Ectodermal cell (in vitro differentiated cells): ENCODE measurements around the gene GPR155.

Experiments used
- H3K27ac ChIP-seq: 2 replicates; pipeline ENCODE4 v1.7.0; 2013; ENCODE audit warnings: mild to moderate bottlenecking, low read depth, low read length; ENCODE audit not compliant: insufficient read depth, poor library complexity, severe bottlenecking
- H3K27me3 ChIP-seq: 2 replicates; pipeline ENCODE4 v1.7.0; 2013; ENCODE audit warnings: mild to moderate bottlenecking, low read length; ENCODE audit not compliant: insufficient read depth, control insufficient read depth, poor library complexity, severe bottlenecking
- H3K36me3 ChIP-seq: one replicate; pipeline ENCODE4 v1.7.0; 2013; ENCODE audit warnings: low read length; ENCODE audit not compliant: control insufficient read depth, insufficient read depth
- H3K4me1 ChIP-seq: one replicate; pipeline ENCODE4 v1.7.0; 2013; ENCODE audit warnings: low read length; ENCODE audit not compliant: control insufficient read depth, insufficient read depth
- H3K4me3 ChIP-seq: 2 replicates; pipeline ENCODE4 v1.7.0; 2013; ENCODE audit warnings: low read depth, low read length, control low read depth; ENCODE audit not compliant: insufficient read depth
- H3K9me3 ChIP-seq: 2 replicates; pipeline ENCODE4 v1.7.0; 2013; ENCODE audit warnings: mild to moderate bottlenecking, low read length, moderate library complexity; ENCODE audit not compliant: control insufficient read depth
- WGBS, 2 experiments: methylation state at CpG; one replicate each; pipeline ENCODE4 v1.1.7; 2013; ENCODE audit warnings: missing lambda C conversion rate in 2 of 2; 5-methylcytosine and 5-hydroxymethylcytosine counted together

The GPR155 gene

DNA sequence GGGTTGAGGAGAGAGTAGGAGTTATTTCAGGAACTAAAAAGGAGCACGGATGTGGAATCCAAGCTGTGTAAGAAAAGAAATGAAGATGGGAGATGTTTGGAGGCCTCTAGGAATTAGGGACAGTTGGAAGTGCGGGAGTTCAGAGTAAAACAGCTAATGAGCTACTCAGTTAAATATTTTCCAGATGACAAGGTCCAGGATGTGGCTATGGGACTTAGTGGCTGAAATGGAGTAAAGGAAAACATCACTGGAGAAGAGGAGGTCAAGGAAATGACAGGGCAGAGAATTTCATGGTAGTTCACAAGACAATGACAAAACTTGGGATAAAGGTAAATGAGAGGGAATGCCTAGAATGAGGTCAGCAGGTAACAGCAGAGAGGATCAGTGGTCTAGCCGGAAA lies 13.0 kb downstream of the GPR155 start:
- Histone ChIP-seq H3K27me3 (no peaks in the 10 kb centered on the region), H3K9me3 (no peaks in the 10 kb centered on the region), H3K4me3 (no peak overlapping the region), H3K36me3 (no peaks in the 10 kb centered on the region), H3K27ac (no peak overlapping the region), H3K4me1 (no peaks in the 10 kb centered on the region)
- 96 to 97% methylated on average over 3 of the region's 3 CpGs for WGBS, 2 experiments

DNA sequence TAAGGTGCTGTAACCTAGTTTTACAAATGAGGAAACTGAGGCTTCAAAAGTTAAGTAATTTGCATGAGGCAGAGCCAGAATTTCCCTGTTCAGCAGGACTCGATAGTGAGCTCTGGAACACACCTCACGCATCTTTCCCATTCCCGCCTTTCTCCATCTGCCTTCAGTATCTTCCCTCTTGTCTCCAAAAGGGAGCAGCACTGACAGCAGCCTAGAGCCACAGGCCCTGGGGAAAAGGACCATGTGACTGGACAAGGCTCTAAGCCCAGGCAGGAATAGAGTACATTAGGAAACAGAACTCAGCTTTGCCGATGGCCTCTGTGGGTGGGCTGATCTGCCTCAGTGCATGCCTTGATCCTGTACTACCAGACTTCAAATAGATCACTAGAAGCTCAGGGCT lies 21.5 kb downstream of the GPR155 start:
- Histone ChIP-seq H3K9me3 (no peaks in the 10 kb centered on the region), H3K4me3 (no peak overlapping the region), H3K36me3 (no peaks in the 10 kb centered on the region), H3K27me3 (no peaks in the 10 kb centered on the region), H3K4me1 (no peaks in the 10 kb centered on the region), H3K27ac (no peak overlapping the region)
- WGBS, 2 experiments: 76 to 77% methylated on average over 4 of the region's 4 CpGs

DNA sequence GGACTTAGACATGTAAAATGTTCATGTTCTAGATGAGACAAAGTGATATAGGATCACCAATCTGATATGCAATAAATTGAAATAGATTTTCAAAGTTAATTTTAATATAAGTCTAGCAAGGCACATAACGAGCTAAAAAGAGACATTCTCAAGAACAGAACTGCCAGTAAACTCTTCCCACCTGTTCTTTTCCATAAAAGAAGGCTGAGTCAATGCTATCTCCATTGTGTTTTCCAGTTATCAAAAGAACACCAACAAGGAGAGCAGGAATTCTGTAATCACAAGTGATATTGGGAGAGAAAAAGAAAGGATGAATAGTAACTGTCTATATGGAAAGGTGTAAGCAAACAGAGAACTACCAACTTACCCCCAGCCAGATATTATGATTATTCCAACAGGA lies 25.6 kb downstream of the GPR155 start:
- no peaks in the 10 kb centered on the region for H3K4me1 ChIP-seq
- 85 to 89% methylated on average over 1 of the region's 1 CpG for WGBS, 2 experiments
- no peaks in the 10 kb centered on the region for H3K36me3 ChIP-seq
- no peaks in the 10 kb centered on the region for H3K9me3 ChIP-seq
- no peaks in the 10 kb centered on the region for H3K27me3 ChIP-seq
- no peak overlapping the region for H3K4me3 ChIP-seq
- H3K27ac ChIP-seq: no peak overlapping the region

DNA sequence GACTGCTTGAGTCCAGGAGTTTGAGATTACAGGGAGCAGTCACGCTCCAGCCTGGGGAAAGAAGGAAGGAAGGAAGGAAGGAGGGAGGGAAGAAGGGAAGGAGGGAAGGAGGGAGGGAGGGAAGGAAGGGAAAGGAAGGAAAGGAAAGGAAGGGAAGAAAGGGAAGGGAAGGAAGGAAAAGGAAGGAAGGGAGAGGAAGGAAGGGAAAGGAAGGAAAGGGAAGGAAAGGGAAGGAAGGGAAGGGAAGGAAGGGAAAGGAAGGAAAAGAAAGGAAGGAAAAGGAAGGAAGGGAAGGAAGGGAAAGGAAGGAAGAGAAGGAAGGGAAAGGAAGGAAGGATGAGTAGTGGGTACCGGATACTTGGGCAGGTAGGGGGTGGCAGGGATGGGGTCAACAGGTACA lies 32.3 kb downstream of the GPR155 start:
- H3K36me3 ChIP-seq: no peaks in the 10 kb centered on the region
- H3K27ac ChIP-seq: no peak overlapping the region
- H3K4me1 ChIP-seq: no peaks in the 10 kb centered on the region
- 94 to 95% methylated on average over 2 of the region's 2 CpGs for WGBS, 2 experiments
- no peak overlapping the region for H3K4me3 ChIP-seq
- H3K27me3 ChIP-seq: no peaks in the 10 kb centered on the region
- H3K9me3 ChIP-seq: no peaks in the 10 kb centered on the region

DNA sequence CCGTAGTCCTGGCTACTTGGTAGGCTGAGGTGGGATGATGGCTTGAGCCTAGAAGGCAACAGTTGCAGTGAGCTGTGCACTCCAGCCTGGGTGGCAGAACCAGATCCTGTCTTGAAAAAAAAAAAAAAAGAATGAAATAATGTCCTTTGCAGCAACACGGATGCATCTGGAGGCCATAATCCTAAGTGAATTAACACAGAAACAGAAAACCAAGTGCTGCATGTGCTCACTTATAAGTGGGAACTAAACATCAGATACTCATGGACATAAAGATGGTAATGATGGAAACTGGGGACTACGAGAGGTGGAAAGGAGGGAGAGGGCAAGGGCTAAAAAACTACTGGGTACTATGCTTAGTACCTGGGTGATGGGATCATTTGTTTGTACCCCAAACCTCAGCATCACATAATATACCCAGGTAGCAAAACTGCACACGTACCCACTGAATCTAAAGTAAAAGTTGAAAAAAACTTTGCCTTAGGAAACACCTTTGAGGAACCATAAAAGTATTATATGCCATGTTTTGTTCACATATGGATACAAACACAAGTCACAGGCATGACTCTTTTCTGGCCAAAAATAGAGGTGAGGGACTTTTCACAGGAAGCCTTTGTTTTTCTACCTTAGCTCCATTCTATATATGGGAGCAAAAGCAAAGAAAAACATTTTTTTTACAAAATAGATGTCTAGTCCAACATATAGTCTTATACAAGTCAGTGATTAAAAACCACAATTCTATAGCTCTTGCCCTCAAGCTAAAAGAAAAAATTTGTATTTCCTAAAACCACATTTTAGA lies 36.6 kb downstream of the GPR155 start:
- no peaks in the 10 kb centered on the region for H3K36me3 ChIP-seq
- no peaks in the 10 kb centered on the region for H3K27me3 ChIP-seq
- no peak overlapping the region for H3K27ac ChIP-seq
- WGBS, 2 experiments: 83 to 94% methylated on average over 4 of the region's 4 CpGs
- no peak overlapping the region for H3K4me3 ChIP-seq
- H3K4me1 ChIP-seq: no peaks in the 10 kb centered on the region
- no peaks in the 10 kb centered on the region for H3K9me3 ChIP-seq

DNA sequence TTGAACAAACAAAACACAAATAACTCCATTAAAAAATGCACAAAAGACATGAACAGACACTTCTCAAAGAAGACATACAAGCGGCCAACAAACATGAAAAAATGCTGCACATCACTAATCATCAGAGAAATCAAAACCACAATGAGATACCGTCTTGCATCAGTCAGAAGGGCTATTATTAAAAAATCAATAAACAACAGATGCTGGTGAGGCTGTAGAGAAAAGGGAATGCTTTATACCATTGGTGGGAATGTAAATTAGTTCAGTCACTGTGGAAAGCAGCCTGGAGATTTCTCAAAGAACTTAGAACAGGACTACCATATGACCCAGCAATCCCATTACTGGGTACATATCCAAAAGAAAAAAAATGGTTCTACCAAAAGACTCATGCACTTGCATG lies 37.8 kb downstream of the GPR155 start:
- Histone ChIP-seq H3K27ac (no peak overlapping the region), H3K36me3 (no peaks in the 10 kb centered on the region), H3K4me1 (no peaks in the 10 kb centered on the region), H3K27me3 (no peaks in the 10 kb centered on the region), H3K9me3 (no peaks in the 10 kb centered on the region), H3K4me3 (no peak overlapping the region)
- WGBS, 2 experiments: 96 to 100% methylated on average over 2 of the region's 2 CpGs

DNA sequence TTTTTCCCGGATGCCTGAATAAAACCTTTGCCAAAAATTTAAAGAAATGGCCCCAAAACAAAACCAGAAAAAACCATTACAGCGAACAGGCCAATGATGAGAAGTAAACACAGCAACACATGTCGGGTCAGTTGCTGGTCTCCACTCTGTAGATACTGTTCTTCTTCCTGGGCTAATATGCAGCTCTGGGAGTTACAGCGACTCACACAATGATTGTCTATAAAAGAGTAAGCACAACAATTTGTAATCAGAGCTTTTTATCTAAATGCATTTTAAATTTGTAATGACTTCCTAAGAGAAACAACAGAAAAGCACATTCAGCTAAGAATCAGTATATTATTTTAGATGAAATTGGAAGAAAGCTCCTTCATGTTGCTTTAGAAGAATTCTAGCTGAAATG lies 40.3 kb downstream of the GPR155 start:
- no peak overlapping the region for H3K27ac ChIP-seq
- no peaks in the 10 kb centered on the region for H3K36me3 ChIP-seq
- H3K27me3 ChIP-seq: no peaks in the 10 kb centered on the region
- no peaks in the 10 kb centered on the region for H3K4me1 ChIP-seq
- no peaks in the 10 kb centered on the region for H3K9me3 ChIP-seq
- 95% methylated on average over 3 to 4 of the region's 4 CpGs for WGBS, 2 experiments
- H3K4me3 ChIP-seq: no peak overlapping the region

DNA sequence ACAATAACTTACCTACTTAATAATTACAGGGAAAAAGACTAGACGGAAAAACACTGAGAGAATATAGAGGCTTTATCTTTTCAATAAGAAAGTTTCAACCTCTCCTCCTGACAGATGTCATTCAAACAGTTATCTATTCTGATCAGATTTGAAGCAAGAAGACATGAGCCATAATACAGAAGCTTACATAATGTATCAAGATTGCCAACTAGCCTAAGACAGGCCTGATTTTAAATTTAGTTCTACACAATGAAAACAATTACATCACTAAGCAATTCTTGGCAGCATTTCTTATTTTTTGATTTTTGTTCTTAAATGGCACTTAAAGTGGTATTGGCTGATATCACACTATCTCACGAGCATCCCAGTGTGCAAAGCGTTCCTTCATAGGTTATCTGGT lies 41.6 kb downstream of the GPR155 start:
- Histone ChIP-seq H3K4me3 (no peak overlapping the region), H3K27ac (no peak overlapping the region), H3K27me3 (no peaks in the 10 kb centered on the region), H3K4me1 (no peaks in the 10 kb centered on the region), H3K9me3 (no peaks in the 10 kb centered on the region), H3K36me3 (no peaks in the 10 kb centered on the region)
- WGBS, 2 experiments: 90 to 93% methylated on average over 3 of the region's 3 CpGs

DNA sequence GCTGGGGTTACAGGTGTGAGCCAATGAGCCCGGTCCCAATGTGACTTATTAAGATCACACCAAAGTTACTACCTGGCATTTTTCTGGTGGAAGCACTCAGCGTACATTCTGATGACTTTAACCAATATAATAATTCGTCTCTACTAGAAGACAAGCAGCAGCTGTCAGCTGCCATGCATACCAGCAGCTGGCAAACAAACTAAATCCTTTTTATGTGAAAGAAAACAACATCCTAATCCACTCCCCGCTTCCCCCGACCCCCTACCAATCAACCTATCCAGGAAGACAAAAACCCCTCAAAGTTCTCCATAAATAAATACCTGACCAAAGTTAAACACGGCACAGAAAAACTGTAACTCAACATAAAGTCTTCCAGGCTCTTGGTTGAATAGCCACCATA lies 42.1 kb downstream of the GPR155 start:
- Histone ChIP-seq H3K4me3 (no peak overlapping the region), H3K4me1 (no peaks in the 10 kb centered on the region), H3K27me3 (no peaks in the 10 kb centered on the region), H3K36me3 (no peaks in the 10 kb centered on the region), H3K9me3 (no peaks in the 10 kb centered on the region), H3K27ac (no peak overlapping the region)
- WGBS, 2 experiments: 68 to 69% methylated on average over 6 of the region's 6 CpGs

DNA sequence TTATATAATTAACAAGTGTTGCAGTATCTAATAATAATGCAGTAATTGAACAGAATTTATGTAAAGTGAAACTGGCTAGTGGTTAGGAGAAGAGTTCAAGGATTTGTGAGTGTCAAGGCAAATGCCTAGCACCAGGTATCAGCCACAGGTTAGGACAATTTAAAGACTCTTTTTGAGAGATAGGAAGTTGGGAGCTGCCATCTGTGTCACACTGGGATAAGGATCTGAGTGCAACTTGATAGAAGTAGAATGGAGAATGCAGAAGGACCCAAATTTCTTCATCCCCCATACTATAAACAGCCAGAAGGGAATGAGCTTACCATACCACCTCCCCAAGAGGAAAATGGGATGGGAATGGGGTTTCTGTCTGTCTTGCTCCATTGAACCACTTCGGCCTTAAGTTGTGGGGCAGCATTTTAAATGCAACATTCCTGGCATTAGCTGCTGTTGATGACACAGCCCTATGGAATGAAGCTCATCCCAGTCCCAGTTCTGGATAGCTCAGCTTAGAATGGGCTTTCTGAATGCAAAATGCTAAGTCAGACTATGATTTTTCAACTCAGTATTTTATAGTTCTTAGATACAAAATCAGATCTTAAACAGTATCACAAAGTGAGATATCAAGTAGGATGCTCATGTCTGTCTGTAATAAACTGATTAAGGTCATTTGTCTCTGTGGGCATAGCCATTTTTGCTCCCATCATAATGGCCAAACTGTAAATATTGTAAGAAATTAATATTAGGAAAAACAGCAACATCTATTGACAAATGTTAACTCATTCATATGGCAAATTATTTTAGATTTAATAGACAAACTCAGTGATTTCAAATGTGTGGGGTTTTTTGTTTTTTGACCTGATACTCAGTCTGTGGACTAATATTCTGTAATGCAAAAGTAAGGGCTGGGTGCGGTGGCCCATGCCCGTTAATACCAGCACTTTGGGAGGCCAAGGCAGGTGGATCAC lies 44.0 kb downstream of the GPR155 start:
- Histone ChIP-seq H3K9me3 (no peaks in the 10 kb centered on the region), H3K27ac (no peak overlapping the region), H3K4me3 (no peak overlapping the region), H3K36me3 (no peaks in the 10 kb centered on the region), H3K4me1 (no peaks in the 10 kb centered on the region), H3K27me3 (no peaks in the 10 kb centered on the region)
- 75 to 88% methylated on average over 3 of the region's 3 CpGs for WGBS, 2 experiments
